NCI-H1417 treated with DMSO at 0.1 percent for 48 hours (cell line): ENCODE results near the gene ERC2.
"Not testable (repeated sequence)": the region's sequence is repeated elsewhere in the genome, so short reads cannot be mapped to it uniquely, and the experiment has no call there.

ENCODE experiments used
- DNase-seq: peaks from one replicate; lab custom pipeline; 2025; lab: John Stamatoyannopoulos, UW

Gene ERC2

DNA sequence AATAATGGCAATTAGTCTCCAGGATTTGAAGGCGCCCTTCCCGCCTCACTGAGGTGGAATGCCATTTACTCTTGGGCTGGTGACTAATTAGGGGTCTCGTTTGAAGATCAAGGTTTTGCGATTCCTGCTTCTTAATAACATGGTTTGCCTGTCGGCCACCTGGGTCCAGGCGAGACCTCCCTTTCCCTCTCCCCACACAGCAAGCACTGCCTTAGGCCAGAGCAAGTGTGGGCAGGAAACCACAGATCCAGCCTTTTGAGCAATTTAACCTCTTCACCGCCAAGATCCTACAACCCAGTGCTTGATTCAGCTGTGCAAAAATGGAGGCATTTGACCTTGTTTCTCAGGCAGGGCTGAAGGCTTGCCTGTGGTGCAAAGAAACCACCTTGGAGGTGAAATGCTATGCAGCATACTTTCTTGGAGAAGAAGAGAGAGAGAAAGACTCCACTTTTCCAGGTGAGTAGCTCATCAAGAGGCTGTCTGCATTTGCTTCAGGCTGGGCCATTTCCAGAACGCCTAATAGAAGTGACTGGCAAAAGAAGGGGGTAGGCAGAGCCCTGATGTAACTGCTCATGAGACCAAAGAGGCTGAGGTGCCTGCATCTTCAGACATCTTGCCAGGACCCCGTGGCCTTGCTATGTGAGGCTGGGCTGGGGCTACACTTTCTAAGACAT is 947.1 kb downstream of the ERC2 start:
- DNase-seq = no peak

DNA sequence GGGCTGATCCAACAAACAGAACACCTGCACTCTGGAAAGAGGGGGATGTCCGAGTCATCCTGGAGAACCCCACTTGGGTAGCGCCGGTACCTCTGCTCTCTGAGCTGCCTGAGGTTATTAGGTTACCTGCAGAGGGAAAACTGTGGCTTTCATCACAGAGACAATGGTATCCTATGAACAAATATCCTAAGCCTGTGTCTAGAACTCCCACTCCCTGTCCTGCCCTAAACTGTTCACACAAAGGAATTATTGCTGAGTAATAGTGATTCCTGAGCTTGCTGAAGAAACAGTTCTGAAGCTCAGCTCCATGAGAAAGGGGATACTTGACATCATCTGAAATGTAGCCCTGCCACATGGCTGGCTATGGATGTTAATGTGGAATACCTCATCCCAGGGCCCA is 949.2 kb downstream of the ERC2 start:
- no peak for DNase-seq

DNA sequence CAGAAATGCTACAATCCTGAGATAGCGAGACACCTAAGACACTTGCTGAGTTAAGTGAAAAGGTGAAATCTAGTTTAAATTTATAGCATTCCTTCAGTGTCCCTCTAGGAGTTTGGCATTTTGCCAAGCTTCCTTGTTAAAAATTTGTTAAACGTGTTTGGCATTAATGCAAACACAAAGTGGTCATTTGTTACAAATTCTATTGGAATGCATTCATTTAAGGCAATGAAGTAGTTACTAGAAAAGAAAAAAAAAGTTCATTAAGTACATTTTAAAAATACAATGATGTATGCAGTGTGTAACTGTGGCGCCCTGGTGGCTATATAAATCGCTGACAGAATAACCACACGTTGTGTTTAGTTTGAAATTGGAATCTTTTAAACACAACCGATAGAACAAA is 949.8 kb downstream of the ERC2 start:
- no peak for DNase-seq

DNA sequence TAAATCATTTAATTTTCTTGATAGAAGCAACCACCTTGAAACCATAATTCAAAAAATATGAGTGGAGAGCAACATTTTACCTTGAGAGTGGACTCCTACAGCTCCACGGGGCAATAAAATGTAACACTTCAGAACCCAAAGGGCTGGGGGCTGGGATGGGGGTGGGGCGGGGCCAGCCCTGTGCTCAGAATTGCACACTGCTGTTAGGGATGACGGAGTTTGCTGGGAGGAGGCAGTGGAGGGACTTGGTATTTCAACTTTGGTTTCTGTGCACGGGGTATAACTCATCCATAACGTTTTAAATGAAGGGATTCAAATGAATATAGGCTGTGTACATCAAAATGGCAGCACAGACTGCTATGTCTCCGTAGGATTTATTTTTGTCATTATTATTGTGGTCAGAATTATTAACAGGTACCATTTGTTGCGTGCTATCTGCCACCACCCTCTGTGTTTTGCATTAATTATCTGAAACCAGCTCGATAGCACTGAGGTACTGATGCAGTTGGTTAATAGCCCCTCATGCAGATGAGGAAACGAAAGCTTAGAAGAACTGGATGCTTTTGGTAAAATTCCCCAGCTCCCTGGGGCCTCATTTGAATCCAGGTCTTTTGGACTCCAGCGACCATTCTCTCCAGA is 951.8 kb downstream of the ERC2 start:
- DNase-seq = no peak

DNA sequence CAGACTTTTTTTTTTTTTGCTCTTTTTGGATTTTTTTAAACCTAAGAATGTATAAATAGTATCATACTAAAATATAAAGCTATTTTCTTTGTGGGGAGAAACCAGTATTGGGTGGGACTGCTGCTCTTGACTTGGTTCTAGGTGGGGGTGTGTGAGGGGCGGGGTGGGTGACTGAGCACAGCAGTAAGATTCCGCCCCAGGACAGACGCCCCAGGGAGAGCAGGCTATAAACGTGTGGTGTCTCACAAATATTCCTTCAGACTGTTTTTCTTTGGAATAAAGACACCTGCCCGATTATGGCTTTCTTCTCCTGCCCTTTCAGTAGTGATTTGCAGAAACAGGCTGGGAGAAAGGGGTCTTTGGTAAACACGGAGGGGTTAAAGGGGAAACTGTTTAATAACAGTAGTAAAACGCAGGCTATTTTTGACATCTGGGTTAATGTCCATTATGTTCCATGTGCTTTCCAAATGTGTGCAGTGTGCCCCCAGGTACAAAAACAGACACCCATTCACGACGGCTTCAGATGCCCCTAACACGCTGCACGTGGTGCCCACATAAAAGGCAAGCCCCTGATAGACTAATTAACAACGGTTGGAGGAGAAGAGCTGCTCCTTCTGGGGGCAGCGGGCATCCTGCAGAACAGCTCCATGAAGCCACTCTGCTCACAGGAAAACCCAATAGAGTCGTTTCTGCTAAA is 952.6 kb downstream of the ERC2 start:
- no peak for DNase-seq

DNA sequence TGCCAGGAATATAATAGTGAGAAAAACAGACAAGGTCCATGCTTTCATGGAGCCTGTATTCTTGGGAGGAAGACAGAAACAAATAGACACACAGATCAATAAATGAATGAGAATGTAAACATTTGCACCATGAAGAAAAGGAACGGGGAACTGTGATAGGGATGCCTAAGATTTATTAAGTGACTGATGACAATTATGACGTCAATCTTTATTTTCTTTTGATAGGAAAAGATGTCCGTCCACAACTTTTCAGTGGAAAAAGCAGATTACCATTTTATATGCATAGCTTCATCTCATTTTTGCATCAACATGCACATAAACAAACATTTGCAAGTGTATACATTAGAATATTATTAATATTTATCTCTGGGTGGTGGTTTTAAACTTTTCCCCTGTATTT is 953.3 kb downstream of the ERC2 start:
- no peak for DNase-seq

DNA sequence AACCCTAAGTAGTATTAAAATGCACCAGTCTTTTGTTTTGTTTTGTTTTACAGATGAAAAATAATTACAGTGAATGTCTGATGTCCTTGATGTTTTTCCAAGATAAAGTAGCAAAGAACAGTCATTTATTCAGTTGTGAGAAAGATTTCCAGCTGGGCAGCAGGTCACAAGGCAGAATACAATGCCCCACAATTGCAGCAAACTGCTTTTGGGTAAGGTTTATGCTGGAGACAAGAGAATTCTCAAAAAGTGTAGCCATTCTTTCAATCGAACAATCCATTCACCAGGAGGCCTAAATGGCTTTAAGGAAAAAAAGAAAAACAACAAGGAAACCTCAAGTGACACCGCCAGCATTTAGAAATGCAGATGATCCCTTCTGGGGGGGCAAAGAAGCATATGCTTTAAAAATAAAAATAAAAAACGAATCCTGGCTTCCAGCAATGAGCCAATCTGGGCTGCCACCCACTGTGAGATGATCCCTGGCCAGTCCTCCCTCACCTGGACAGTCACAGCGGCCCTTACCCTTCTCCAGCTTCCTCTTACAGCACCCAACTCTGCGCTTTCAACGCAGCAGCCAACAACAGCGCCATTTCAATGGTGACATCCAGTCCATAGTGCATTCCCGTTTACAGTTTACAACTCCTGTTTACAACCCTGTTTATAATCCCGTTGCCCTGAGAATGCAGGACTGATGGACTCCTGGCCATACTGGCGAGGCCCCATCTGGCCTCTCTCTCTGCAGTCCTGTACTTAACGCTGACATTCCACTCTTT is 955.5 kb downstream of the ERC2 start:
- no peak for DNase-seq

DNA sequence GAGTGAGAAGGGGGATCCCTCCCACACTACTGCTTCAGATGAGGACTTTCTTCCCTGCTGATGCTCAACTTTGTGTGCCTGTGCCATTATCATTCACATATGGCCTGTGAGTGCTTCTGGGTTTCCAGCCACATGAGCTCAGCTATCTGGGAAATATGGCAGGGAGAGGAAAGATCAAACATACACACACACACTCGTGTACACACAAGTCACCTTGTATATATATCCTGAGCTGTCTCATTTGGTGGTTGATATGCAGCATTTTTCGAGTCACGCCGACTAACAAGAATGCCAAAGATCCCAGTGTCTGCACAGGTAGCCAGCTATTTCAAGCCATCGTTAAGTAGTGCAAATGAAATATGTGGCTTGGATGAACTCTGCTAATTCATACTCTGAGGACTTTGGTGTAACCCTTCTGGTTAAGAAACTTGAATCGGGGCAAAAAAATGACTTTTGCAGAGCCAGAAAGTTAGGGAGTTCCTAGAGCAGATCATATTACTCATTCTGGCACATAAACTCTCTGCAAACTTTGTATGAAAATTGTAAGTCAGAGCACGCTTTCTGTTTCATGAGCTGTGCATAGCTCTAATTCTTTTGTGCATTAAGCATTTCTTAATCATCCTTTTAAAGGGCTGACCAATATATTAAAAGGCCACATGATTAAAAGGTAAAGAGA is 956.2 kb downstream of the ERC2 start:
- no peak for DNase-seq

DNA sequence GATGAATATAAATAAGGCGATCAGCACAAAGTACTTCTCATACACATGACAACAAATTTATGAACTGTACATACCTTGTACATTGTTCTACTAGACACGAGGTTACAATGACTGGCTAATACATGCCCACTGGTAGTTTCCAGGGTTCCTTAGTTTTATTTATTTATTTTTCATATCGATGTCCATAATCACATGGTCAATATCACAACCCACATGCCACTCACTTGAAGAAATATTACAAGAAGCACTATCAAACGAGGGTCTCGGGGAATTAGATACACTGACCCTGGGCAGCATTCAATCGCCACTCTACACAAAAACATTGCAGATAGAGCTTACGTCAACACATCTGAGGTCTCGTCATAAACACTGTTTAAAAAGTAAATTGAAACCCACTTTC is 959.9 kb downstream of the ERC2 start:
- DNase-seq = no peak

DNA sequence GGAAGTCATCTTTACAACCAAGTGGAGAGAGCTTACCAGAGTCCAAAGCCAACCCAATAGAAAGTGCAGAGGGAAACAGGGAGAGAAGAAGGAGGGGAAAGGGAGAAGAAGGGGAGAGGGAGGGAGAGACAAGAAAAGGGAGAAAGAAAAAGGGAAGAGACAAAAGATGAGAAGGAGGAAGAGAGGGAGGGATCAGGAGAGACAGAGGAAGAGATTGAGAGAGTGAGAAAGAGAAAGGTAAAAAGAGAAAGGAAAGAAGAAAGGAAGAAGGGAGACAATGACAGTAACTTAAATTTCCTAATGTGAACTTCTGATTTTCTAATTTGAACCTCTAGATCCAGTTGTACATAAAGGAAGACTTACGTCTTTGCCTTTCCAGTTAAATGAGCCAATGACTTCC is 960.5 kb downstream of the ERC2 start:
- DNase-seq = no peak

DNA sequence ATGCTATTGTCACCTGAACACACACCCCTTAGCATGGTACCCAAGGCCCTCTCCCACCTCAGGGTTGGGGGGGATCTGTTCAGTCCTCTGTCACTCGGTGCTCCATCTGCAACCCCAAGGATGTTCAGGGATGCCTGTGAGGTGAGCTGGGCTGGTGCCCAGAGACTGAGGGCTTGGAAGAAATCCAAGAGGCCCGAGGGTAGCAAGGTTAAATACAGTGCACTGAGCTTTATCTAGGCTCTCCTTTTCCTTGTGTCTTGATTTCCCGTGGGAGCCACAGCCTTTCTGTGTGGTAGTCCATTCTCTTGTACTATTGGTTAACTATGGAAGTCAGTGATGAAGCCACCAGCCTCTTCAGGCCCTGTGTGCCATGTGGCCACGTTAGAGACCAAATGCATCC is 962.5 kb downstream of the ERC2 start:
- DNase-seq = no peak

DNA sequence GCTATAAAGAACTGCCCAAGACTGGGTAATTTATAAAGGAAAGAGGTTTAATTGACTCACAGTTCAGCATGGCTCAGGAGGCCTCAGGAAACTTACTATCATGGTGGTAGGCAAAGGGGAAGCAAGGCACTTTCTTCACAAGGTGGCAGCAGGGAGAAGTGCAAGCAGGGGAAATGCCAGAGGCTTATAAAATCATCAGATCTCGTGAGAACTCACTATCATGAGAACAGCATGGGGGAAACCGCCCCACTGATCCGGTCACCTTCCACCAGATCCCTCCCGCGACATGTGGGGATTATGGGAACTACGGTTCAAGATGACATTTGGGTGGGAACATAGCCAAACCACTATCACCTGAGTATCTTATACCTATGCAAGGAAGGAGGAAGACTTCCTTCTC is 963.2 kb downstream of the ERC2 start:
- not testable (repeated sequence) for DNase-seq

DNA sequence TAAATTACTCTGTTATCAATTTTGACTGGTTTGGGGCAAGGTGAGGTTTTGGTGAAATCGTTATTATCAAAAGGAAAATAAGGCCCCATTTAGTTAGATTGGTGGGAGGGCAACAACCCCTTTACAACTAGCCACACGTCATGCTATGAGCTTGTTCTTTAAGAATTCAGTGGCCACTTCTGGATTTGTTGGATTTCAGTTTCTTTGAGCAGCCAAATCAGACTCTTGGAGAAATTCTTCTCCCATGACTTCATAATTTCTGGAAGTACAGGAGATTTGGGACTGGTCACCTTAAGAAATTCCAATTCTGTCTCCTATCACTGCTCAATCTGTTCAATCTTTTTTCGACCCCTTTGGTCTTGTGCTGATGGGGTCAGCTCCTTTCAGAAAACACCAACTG is 966.4 kb downstream of the ERC2 start:
- no peak for DNase-seq

DNA sequence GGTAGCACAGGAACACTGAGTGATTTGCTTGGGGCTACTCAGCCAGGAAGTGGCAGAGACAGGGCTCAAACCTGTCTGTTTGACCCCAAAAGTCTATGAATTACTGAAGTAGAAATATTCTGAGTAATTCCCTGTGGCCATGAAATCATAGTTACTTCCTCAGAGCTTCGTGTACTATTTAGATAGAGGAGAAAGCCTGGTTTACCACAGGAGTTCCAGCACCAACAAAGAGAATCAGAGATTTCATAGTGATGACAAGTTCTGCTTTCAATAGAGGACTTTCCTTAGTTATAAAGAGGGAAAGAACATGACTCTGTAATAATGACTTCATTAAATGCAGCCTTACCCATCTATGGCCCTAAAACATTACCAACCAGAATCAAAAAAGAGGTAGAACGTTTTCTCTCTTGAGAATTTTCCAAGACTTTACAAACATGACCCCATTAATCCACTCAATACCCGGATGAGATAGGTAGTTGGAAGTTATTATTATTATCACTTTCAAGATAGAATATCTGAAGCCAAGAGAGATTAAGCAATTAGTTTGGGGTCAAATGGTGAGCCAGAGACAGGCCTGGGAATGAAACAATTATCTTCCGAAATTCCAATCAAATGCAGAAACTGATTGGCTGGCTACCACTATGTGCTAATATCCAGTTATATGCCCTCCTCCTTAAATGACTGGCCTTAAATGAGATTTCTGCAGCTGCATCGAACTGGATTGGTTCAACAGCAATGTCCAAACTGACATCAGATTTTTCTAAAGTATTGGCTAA is 967.5 kb downstream of the ERC2 start:
- DNase-seq = no peak

DNA sequence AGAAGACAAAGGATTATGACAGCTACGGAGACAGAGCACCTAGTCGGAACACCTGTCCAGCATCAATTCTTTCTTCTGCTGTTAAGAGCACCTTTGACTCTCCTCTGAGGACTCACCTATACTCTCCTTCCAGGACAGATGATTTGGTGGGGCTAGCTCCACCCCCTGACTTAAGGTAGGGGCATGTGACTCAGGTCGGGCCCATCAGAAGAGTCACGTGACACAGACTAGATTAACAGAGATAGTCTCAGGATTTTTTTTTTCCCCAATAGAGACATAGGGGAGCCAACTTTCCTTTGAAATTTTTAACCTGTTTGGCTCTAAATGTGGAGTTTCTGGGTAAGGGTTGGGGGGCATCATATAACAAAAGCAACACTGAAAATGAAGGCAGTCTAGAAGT is 969.7 kb downstream of the ERC2 start:
- no peak for DNase-seq

DNA sequence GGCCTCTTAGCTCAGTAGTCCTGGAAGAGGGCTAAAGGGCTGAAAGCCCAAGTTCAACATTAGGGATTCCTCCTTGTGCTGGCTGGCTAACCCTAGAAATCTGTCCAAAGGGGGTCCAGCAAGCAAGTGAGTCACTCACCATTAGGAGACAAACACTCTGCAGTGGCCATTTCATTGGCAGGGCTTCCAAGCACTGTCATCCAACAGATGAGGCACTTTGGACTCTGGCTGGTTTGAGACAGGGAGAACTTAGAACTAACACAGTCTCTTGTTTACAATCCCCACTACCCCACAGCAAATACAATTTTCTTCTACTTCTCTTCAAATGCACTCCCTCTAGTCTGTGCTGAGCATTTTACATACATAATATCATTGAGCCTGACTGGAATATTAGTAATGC is 971.0 kb downstream of the ERC2 start:
- DNase-seq = no peak

DNA sequence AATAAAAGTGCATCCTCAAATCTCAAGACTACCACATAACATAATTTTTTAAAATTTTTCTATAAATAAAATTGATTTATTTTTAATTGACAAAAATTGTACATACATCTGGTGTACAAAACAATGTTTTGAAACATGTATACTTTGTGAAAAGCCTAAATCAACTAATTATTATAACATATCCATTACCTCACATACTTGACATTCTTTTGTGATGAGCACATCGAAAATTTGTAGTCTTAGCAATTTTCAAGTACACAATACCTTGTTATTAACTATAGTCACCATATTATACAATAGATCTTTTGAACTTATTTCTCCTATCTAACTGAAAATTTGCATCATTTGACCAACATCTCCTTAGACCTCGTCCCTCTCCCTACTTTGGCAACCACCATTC is 973.3 kb downstream of the ERC2 start:
- DNase-seq = no peak

DNA sequence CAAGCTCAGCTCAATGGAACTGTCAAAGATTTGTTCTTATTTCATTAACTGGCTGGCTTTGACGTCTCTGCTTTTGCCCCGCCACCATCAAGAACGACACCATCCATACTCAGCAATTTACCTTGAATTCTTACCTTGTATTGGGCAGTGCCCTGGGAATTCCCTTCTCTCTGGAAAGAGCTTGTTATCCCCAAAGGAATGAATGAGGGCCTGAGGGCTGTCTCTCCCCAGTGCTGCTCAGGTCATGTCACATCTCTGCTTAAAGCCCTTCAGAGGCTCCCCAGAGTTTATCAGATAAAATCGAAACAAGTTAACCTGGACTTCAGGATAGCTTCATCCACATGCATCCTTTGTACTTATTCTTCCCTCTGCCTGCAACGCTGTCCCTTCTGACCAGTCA is 975.3 kb downstream of the ERC2 start:
- DNase-seq = no peak

DNA sequence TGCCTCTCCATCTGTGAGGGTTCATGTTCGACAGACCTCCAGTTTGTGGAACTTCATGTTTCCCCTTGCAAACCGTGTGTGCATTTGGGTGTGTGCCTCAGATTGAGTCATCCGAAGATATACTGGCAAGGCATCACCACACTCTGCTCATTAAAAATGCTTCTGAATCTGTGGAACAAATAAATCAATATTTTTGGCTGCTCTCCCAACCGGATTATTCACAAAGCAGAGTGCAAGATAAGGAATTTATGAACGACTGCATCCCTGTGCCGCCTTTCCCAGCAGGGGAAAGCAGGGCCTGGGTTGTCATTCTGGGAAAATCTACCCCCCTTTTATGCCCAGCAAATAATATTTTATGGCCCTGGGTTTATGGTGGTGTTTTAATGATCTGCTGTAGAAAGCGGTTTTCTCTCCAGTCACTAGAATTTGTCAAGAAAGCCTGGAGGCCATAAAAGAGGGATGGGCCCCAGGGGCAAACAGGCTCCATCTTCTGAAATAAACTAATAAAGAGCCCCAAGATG is 976.9 kb downstream of the ERC2 start:
- no peak for DNase-seq

DNA sequence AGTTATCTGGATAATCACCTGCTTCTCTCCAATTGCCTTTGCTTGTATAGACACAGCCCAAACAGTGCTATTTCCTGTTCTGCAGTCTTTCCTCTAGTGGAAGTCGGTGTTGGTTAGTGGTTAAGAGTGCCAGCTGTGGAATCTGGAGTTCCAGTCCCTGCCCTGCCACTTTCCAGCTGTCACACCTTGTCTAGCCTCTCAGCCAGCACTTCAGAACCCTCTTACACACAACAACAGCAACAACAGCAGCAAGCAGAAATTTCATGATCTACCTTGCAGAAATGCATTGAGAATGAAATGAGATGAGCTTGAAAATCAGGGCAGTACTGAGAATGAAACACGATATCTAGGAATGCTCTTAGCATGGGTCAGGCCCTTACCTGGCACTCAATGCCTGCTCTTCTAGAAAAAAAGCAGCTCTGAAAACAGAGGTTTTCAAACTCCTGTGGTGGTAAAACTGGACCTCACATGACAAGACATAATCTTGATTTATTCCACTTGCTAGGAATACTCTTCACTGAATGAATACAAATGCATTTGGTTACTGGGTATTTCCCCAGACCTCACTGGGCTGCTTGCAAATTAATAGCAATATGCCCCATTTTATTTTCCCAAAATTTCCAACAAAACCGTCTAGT is 977.9 kb downstream of the ERC2 start:
- no peak for DNase-seq

DNA sequence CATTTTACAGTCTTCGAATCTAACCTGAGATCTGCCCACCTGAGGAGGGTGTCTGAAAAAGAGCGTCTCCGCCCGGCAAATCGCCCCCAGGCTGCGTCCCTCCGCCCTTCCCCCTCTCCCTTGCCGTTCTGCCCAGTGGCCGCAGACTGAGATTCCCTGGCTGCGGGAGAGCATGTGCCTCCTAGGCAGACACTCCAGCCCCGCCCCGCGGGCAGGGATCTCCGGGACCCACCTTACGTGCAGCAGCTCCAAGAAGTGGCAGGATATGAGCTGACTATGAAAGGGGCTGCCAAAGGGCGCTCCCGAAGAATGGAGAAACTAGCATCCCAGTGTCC is 978.5 kb downstream of the ERC2 start:
- no peak for DNase-seq
